ENCODE data around the gene C16orf95.

- no peak for TF ChIP-seq POLR2A (IDR thresholded peaks at IDR 0.05; ENCODE audit: low read depth, low read length)
- TF ChIP-seq TAF1 (IDR thresholded peaks at IDR 0.05; ENCODE audit: borderline replicate concordance, low read depth, low read length) = no peak
- no peak for TF ChIP-seq POLR2AphosphoS5 (IDR thresholded peaks at IDR 0.05; ENCODE audit: low read depth, low read length)
Observed at GRCh38 chr16:87309620-87310525, 7.3 kb downstream of the C16orf95 start.

Measured in GM12892 (cell line).